ENCODE results near the gene VTI1A.

GRCh38 chr10:112778579-112778978 lies 331.6 kb downstream of the VTI1A start:
- no peak for TF ChIP-seq CTCF (IDR thresholded peaks at IDR 0.05)
- no peak for TF ChIP-seq POLR2A (IDR thresholded peaks at IDR 0.05)
